ENCODE results near the gene MRTFA. TPM values are rescaled to one million over a fixed set of nuclear protein-coding genes. Genes with fewer than 3 reads are reported as not detected.

Gene MRTFA
- total RNA-seq, 1 donor from 2014 or later: 115 TPM

- ChIA-PET POLR2A (interaction anchor here (2.1 kb wide), 1 partner anchor 18 kb away, joined by 6 read pairs; no protein-coding TSS in a partner anchor), CTCF (interaction anchor here (1.0 to 2.3 kb wide), 3 partner anchors 10 to 212 kb away, joined by 5 to 6 read pairs (median 5); no protein-coding TSS in a partner anchor)
- DNase-seq (no peak), ATAC-seq (ENCODE audit: low read depth) (no peak)
- intact Hi-C loops (cut with micrococcal nuclease): no loop called here
- Mint-ChIP-seq H3K27ac (peak overlapping the region; percentile 91), H3K4me3 (no peak overlapping the region), H3K4me1 (peaks cover 83% of the 10 kb centered on the region), H3K36me3 (ENCODE audit: low read depth) (peaks cover 50% of the 10 kb centered on the region), H3K27me3 (no peaks in the 10 kb centered on the region), H3K9me3 (no peaks in the 10 kb centered on the region)
- no peak for TF ChIP-seq CTCF (IDR thresholded peaks at IDR 0.05)
Measured at GRCh38 chr22:40433416-40434090, 203.0 kb downstream of the MRTFA start.

- H3K9me3 Mint-ChIP-seq: no peaks in the 10 kb centered on the region
- ChIA-PET CTCF (interaction anchor here (0.9 to 2.3 kb wide), 3 partner anchors 9 to 466 kb away, joined by 3 to 6 read pairs (median 5); no protein-coding TSS in a partner anchor), POLR2A (interaction anchor here (2.1 kb wide), 1 partner anchor 17 kb away, joined by 6 read pairs; no protein-coding TSS in a partner anchor)
- H3K36me3 Mint-ChIP-seq (ENCODE audit: low read depth): peaks cover 59% of the 10 kb centered on the region
- TF ChIP-seq CTCF (IDR thresholded peaks at IDR 0.05): no peak
- DNase-seq (no peak), ATAC-seq (ENCODE audit: low read depth) (no peak)
- H3K27ac Mint-ChIP-seq: peak overlapping the region; percentile 91
- H3K4me3 Mint-ChIP-seq: no peak overlapping the region
- peaks cover 74% of the 10 kb centered on the region for H3K4me1 Mint-ChIP-seq
- H3K27me3 Mint-ChIP-seq: no peaks in the 10 kb centered on the region
- intact Hi-C loops (cut with micrococcal nuclease): no loop called here
Measured at GRCh38 chr22:40432625-40433024, 203.9 kb downstream of the MRTFA start.

GRCh38 chr22:40432157-40432556 lies 204.4 kb downstream of the MRTFA start:
- H3K4me3 Mint-ChIP-seq: no peak overlapping the region
- H3K4me1 Mint-ChIP-seq: peaks cover 70% of the 10 kb centered on the region
- ATAC-seq (ENCODE audit: low read depth) (no peak), DNase-seq (no peak)
- H3K36me3 Mint-ChIP-seq (ENCODE audit: low read depth): peaks cover 63% of the 10 kb centered on the region
- no peaks in the 10 kb centered on the region for H3K27me3 Mint-ChIP-seq
- TF ChIP-seq CTCF (IDR thresholded peaks at IDR 0.05): no peak
- intact Hi-C loops (cut with micrococcal nuclease): no loop called here
- H3K9me3 Mint-ChIP-seq: no peaks in the 10 kb centered on the region
- POLR2A ChIA-PET: interaction anchor here (2.1 kb wide), 1 partner anchor 17 kb away, joined by 6 read pairs; no protein-coding TSS in a partner anchor
- CTCF ChIA-PET: interaction anchor here (0.9 to 2.3 kb wide), 2 partner anchors 55 to 467 kb away, joined by 3 to 6 read pairs; no protein-coding TSS in a partner anchor
- H3K27ac Mint-ChIP-seq: peak overlapping the region; percentile 61

GRCh38 chr22:40430991-40431390 lies 205.5 kb downstream of the MRTFA start:
- Mint-ChIP-seq H3K27ac (no peak overlapping the region), H3K27me3 (no peaks in the 10 kb centered on the region), H3K4me3 (no peak overlapping the region), H3K9me3 (no peaks in the 10 kb centered on the region), H3K4me1 (peaks cover 58% of the 10 kb centered on the region), H3K36me3 (ENCODE audit: low read depth) (peaks cover 75% of the 10 kb centered on the region)
- no peak for DNase-seq
- TF ChIP-seq CTCF (IDR thresholded peaks at IDR 0.05): no peak
- CTCF ChIA-PET: no interaction called here
- no peak for ATAC-seq (ENCODE audit: low read depth)
- POLR2A ChIA-PET: interaction anchor here (0.6 to 0.7 kb wide), 3 partner anchors 15 to 32 kb away, joined by 3 to 9 read pairs (median 4); no protein-coding TSS in a partner anchor
- intact Hi-C loops (cut with micrococcal nuclease): no loop called here

- POLR2A ChIA-PET: no interaction called here
- Mint-ChIP-seq H3K27ac (peak overlapping the region; percentile 18), H3K9me3 (no peaks in the 10 kb centered on the region), H3K27me3 (no peaks in the 10 kb centered on the region), H3K4me3 (no peak overlapping the region), H3K36me3 (ENCODE audit: low read depth) (peaks cover 84% of the 10 kb centered on the region), H3K4me1 (peaks cover 43% of the 10 kb centered on the region)
- CTCF ChIA-PET: no interaction called here
- no peak for DNase-seq
- intact Hi-C loops (cut with micrococcal nuclease): no loop called here
- no peak for ATAC-seq (ENCODE audit: low read depth)
- no peak for TF ChIP-seq CTCF (IDR thresholded peaks at IDR 0.05)
Measured at GRCh38 chr22:40429481-40429880, 207.0 kb downstream of the MRTFA start.

Data from activated B cell treated with CpG ODN at 0.5 μM for 24 hours (primary cell).